ENCODE measurements around the gene TBXAS1. TPM values are rescaled to one million over a fixed set of nuclear protein-coding genes. Genes with fewer than 3 reads are reported as not detected.

Gene TBXAS1
- total RNA-seq, 1 experiment from 2014 or later, result 2.2 TPM

DNA sequence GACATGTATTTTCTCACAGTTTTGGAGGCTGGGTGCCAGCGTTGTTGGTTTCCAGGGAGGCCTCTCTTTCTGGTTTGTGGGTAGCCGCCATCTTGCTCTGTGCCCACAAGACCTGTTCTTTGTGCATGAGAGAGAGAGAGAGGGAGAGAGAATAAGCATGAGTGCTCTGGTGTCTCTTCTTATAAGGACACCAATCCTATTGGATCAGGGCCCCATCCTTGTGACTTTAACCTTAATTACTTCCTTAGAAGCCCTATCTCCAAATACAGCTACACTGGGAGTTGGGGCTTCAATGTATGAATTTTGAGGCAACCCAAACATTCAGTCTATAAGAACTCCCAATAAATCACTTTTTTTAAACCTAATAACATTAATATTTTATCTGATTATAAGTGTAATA is 119.1 kb downstream of the TBXAS1 start:
- Histone ChIP-seq H2AFZ (no peak overlapping the region), H3K27me3 (ENCODE audit: insufficient read depth, low read depth) (no peaks in the 10 kb centered on the region; the same call in 1 of the 2 replicates), H3K4me1 (replicated peaks; ENCODE audit: insufficient read depth) (0 out of 2 replicates have a peak, but pooled peaks cover 4% of the 10 kb centered on the region), H3K79me2 (ENCODE audit: low read depth) (no peaks in the 10 kb centered on the region), H3K27ac (no peak overlapping the region), H3K4me3 (no peak overlapping the region), H3K9me2 (ENCODE audit: insufficient read depth) (no peaks in the 10 kb centered on the region), H3K4me2 (no peak overlapping the region), H3F3A (ENCODE audit: insufficient read depth, low read depth) (no peaks in the 10 kb centered on the region), H3K36me3 (ENCODE audit: low read depth) (no peaks in the 10 kb centered on the region), H4K20me1 (ENCODE audit: insufficient read depth) (no peaks in the 10 kb centered on the region), H3K9me3 (ENCODE audit: insufficient read depth, low read depth) (0 out of 2 replicates have a peak, but pooled peaks cover 11% of the 10 kb centered on the region)
- POLR2A ChIA-PET (ENCODE audit: unreplicated experiment), result no interaction called here
- intact Hi-C loops (cut with micrococcal nuclease; ENCODE audit: unreplicated experiment), result no loop called here
- DNase-seq, result no peak
- TF ChIP-seq, protein P1, sequence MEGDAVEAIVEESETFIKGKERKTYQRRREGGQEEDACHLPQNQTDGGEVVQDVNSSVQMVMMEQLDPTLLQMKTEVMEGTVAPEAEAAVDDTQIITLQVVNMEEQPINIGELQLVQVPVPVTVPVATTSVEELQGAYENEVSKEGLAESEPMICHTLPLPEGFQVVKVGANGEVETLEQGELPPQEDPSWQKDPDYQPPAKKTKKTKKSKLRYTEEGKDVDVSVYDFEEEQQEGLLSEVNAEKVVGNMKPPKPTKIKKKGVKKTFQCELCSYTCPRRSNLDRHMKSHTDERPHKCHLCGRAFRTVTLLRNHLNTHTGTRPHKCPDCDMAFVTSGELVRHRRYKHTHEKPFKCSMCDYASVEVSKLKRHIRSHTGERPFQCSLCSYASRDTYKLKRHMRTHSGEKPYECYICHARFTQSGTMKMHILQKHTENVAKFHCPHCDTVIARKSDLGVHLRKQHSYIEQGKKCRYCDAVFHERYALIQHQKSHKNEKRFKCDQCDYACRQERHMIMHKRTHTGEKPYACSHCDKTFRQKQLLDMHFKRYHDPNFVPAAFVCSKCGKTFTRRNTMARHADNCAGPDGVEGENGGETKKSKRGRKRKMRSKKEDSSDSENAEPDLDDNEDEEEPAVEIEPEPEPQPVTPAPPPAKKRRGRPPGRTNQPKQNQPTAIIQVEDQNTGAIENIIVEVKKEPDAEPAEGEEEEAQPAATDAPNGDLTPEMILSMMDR (conservative IDR thresholded peaks at IDR 0.05), result no peak
- no peak for TF ChIP-seq EZH2 (IDR thresholded peaks at IDR 0.05; ENCODE audit: low read depth)
- BruUV-seq (replicated peaks), result no TSS peak
- CTCF ChIA-PET, result no interaction called here

DNA sequence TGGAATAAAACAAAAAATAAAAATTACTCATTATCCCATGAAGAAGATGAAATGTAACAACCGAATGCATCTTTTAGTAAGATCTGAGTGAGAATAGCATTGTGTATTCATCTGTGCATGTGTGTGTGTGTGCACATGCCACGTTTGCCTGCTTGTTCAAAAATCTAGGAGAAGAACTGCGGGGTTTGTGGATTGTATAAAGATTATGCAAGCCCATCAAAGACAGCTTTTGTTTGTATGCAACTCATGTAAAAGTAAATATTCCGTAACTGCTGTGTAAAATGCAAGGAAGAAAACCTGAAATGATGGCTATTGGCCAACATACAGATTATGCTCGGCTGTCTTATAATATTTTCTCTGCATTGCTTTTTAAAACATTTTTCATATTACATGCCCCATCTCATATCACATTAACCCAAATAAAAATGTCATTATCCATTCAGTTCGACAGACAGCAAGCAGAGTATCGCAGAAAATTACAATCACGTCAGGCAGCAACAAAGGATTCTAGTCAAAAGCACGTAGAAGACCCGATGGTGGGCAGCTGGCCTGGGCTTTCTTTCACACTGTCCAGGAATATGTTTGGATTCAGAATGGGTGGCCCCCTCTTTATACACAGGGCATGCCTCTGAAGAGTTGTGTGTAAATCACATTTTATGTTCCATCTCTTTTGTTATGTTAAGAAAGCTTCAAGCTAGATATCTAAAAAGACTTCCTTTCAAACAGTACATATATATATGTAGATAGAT is 119.7 kb downstream of the TBXAS1 start:
- DNase-seq, result no peak

DNA sequence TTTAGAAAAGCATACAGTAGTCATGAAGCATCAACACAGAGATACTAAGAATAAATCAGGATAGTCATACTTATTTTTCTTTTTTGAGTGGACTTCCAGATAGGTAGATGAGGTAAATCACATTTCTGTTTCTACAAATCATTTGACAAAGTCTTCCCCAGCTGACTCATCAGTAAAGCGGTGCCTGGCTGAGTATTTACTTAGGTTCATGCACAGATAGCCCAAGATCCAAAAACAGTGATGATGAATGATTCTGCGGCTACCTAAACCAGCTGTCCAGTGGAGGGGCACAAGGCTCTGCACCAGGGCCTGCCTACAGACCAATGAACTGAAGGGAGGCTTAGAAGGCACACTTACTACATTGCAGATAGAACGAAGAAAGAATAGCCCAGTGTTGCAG is 120.6 kb downstream of the TBXAS1 start:
- no peak overlapping the region for H3K27ac ChIP-seq
- H3K4me1 ChIP-seq (replicated peaks; ENCODE audit: insufficient read depth), result 0 out of 2 replicates have a peak, but pooled peaks cover 4% of the 10 kb centered on the region
- BruUV-seq (replicated peaks), result no TSS peak
- no peaks in the 10 kb centered on the region for H3K79me2 ChIP-seq (ENCODE audit: low read depth)
- no peak overlapping the region for H3K4me2 ChIP-seq
- H3K27me3 ChIP-seq (ENCODE audit: insufficient read depth, low read depth), result no peaks in the 10 kb centered on the region; the same call in 1 of the 2 replicates
- H3K9me2 ChIP-seq (ENCODE audit: insufficient read depth), result no peaks in the 10 kb centered on the region
- no peaks in the 10 kb centered on the region for H3F3A ChIP-seq (ENCODE audit: insufficient read depth, low read depth)
- H2AFZ ChIP-seq, result no peak overlapping the region
- H3K36me3 ChIP-seq (ENCODE audit: low read depth), result no peaks in the 10 kb centered on the region
- POLR2A ChIA-PET (ENCODE audit: unreplicated experiment), result no interaction called here
- H3K9me3 ChIP-seq (ENCODE audit: insufficient read depth, low read depth), result 0 out of 2 replicates have a peak, but pooled peaks cover 11% of the 10 kb centered on the region
- DNase-seq, result no peak
- no peaks in the 10 kb centered on the region for H4K20me1 ChIP-seq (ENCODE audit: insufficient read depth)
- H3K4me3 ChIP-seq, result no peak overlapping the region
- CTCF ChIA-PET, result no interaction called here
- intact Hi-C loops (cut with micrococcal nuclease; ENCODE audit: unreplicated experiment), result no loop called here
- no peak for TF ChIP-seq EZH2 (IDR thresholded peaks at IDR 0.05; ENCODE audit: low read depth)
- TF ChIP-seq, protein P1 (conservative IDR thresholded peaks at IDR 0.05), result no peak

More for the DNA sequence above, 119.7 kb downstream of the TBXAS1 start:
- no peak overlapping the region for H3K27ac ChIP-seq
- BruUV-seq (replicated peaks), result no TSS peak
- ChIA-PET CTCF (no interaction called here), POLR2A (ENCODE audit: unreplicated experiment) (no interaction called here)
- H3K9me3 ChIP-seq (ENCODE audit: insufficient read depth, low read depth), result 0 out of 2 replicates have a peak, but pooled peaks cover 11% of the 10 kb centered on the region
- H3K4me2 ChIP-seq, result no peak overlapping the region
- H4K20me1 ChIP-seq (ENCODE audit: insufficient read depth), result no peaks in the 10 kb centered on the region
- no peaks in the 10 kb centered on the region for H3K36me3 ChIP-seq (ENCODE audit: low read depth)
- intact Hi-C loops (cut with micrococcal nuclease; ENCODE audit: unreplicated experiment), result no loop called here
- no peaks in the 10 kb centered on the region for H3K79me2 ChIP-seq (ENCODE audit: low read depth)
- TF ChIP-seq, protein P1 (conservative IDR thresholded peaks at IDR 0.05), result no peak
- TF ChIP-seq EZH2 (IDR thresholded peaks at IDR 0.05; ENCODE audit: low read depth), result no peak
- no peak overlapping the region for H3K4me3 ChIP-seq
- H3K27me3 ChIP-seq (ENCODE audit: insufficient read depth, low read depth), result no peaks in the 10 kb centered on the region; the same call in 1 of the 2 replicates
- no peaks in the 10 kb centered on the region for H3K9me2 ChIP-seq (ENCODE audit: insufficient read depth)
- 0 out of 2 replicates have a peak, but pooled peaks cover 4% of the 10 kb centered on the region for H3K4me1 ChIP-seq (replicated peaks; ENCODE audit: insufficient read depth)
- H2AFZ ChIP-seq, result no peak overlapping the region
- H3F3A ChIP-seq (ENCODE audit: insufficient read depth, low read depth), result no peaks in the 10 kb centered on the region
